GM12873 (cell line): ENCODE data around the gene CERS4.

Experiments
- TF ChIP-seq, protein P1 (sequence below): IDR thresholded peaks from 2 replicates; pipeline ENCODE4 v1.5.1; 2012; ENCODE audit warnings: low read depth, mild to moderate bottlenecking, moderate library complexity, low read length, control low read depth; ENCODE audit not compliant: insufficient read depth; ENCODE audit errors: missing control alignments

The CERS4 gene

DNA sequence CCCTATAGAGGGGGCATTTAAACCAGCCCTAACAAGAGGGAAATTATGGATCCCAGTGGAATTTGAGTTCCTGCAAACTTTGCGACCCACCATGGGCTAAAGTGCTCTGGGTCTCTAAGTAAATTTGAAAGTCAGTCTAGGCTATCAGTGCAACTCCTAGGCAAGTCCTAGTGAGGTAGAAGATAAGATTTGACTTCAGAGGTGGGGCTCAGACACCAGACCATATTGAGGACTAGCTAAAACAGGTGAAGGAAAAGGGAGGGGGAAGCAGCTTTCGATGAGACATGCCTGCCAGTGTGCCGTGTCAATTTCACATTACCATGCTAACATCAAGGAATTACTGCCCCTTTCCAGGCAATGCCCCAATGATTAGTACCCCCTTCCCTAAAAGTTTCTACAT lies 60.6 kb downstream of the CERS4 start:
- TF ChIP-seq, protein P1, sequence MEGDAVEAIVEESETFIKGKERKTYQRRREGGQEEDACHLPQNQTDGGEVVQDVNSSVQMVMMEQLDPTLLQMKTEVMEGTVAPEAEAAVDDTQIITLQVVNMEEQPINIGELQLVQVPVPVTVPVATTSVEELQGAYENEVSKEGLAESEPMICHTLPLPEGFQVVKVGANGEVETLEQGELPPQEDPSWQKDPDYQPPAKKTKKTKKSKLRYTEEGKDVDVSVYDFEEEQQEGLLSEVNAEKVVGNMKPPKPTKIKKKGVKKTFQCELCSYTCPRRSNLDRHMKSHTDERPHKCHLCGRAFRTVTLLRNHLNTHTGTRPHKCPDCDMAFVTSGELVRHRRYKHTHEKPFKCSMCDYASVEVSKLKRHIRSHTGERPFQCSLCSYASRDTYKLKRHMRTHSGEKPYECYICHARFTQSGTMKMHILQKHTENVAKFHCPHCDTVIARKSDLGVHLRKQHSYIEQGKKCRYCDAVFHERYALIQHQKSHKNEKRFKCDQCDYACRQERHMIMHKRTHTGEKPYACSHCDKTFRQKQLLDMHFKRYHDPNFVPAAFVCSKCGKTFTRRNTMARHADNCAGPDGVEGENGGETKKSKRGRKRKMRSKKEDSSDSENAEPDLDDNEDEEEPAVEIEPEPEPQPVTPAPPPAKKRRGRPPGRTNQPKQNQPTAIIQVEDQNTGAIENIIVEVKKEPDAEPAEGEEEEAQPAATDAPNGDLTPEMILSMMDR, result no peak

DNA sequence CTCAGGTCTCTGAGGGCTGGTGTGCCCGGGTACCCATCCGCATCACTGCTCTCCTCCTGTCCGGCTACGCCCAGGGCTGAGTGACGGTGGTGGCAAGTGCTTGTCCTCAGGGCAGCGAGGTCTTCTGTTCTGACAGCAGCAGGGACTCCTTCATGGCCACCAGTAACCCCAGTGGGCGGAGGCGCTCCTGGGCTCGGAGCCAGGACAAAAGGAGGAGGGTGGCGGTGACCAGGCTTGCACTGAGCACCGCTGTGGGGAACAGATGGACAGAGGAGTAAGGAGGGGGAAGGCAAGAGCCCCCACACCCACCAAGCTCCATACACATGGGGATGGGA lies 93.2 kb downstream of the CERS4 start:
- TF ChIP-seq, protein P1, result no peak

DNA sequence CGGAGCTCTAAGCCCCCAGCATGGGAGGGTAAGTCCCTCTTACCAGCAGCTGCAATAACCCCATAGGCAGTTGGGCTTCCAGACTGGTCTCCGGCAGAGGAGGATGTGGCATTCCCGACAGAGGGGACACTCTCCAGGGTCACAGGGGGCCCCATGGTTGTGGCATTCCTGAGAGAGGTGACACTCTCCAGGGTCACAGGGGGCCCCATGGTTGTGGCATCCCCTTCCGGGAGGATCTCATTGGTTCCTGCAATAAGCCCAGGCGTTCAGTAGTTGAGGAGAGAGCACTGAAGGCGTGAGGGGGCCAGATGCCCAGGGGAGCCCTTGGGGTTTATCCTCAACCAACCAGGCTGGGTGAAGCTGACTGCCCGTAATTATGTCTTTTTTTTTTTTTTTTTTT lies 93.6 kb downstream of the CERS4 start:
- TF ChIP-seq, protein P1, result no peak

DNA sequence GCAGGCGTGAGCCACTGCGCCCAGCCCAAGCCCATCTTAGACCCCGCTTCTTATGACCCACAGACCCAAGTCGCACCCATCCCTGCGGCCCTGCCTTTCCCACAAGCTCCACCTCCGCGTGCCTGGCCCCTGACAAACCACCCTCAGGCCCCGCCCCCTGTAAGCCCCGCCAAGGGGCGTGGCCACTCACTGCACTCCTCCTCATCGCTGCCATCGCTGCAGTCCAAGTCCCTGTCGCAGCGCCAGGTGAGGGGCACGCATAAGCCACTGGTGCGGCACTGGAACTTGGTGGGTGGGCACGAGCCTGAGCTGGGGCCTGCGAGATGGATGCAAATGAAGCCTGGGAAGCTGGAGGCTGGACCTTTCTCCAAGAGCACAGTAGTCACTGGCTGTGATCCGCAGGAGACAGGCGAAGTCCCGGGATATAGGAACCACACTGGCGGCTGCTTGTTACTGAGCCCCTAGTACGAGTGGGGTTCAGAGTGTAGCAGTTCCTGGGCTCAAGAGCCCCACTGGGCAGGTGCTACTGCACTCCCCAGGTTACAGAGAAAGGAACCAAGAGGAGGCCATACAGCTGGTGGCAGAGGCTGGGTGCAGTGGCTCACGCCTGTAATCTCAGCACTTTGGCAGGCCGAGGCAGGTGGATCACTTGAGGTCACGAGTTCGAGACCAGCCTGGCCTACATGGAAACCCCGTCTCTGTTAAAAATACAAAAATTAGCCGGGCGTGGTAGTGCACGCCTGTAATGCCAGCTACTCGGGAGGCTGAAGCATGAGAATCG lies 95.9 kb downstream of the CERS4 start:
- TF ChIP-seq, protein P1, result no peak

DNA sequence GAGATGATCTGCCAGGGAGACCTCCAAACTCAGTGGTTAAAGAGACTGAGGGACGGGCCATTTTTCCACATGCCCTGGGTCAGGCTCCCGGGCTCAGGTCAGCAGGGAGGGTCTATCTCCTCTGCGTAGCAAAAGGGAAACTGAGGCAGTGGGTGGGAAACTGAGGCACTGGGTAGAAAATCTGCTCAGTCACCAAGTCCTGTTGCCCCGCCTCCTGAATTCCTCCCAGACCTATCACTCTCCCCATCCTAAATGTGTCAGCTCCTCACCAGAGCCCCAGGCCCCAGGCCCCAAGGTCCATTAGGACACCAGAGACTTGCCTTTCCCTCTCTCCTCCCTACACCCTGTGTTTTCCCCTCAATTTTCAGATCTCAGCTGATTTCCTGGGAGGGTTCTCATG lies 96.6 kb downstream of the CERS4 start:
- TF ChIP-seq, protein P1, result no peak

DNA sequence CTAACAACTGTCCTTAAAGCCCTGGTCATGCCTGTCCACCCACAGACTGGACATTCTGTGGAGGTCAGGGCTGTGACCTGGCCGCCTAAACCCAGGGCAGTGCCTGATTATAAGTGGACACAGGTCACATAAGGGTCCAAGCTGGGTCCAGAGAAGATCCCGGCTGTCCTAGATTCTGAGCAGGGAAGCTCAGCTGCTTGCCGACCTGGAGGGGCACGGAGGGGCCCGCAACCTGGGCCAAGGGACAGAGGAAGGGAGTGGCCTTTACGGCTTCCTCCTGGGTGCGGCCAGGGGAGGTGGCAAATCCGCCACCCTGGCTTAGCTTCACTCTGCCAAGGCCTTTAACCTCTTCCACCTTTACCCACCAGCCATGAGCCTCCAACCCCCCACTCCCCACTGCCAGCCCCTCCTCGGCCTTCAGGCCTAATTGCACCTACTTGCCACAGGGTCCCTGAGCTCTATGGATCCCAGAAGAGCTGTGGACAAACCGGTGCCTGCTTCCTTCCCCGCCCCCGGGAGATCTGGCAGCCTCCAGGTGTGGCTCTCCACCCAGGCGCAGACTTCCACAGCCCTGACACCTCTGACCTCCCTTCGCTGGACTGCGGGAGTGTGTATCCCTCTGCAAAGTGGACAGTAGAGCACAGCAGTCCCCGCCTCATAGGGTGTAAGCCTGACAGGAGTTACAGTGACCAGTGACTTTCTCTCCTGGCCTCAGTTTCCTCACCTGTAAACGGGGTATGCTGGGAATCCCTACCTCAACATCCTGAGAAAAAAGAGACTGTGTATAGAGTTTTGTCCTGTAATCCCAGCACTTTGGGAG lies 97.3 kb downstream of the CERS4 start:
- TF ChIP-seq, protein P1, result no peak

DNA sequence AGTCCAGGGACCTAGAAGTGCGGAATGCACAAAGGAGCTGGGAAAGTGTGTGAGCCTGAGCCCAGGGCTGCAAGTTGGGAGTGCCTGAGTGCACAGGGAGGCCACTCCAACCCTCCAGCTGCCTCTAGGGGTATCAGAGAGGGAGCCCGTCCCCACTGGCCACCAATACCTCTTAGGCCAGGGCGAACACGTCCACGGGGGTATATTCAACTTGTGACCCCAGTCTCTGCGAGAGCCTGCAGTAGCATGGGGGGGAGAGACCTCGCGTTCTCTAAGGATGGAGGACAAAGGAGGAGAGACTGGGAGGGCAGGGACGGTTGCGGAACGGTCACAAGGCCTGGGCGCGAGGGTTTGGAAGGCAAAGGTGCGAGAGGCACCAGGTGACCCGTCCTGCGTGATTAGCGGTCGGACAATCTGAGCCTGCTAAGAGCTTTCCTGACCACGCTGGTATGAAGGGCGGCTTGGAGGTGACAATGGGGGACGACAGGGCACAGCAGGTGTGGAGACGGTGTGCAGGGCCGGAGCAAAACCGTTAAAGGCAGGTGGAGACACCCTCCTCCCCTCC lies 98.3 kb downstream of the CERS4 start:
- TF ChIP-seq, protein P1, result no peak
